Thymus (tissue), 11 donors: ENCODE data around the gene ARL5A. TPM values are rescaled to one million over a fixed set of nuclear protein-coding genes. Genes with fewer than 3 reads are reported as not detected.

ENCODE experiments used
- DNase-seq, 9 donors: peaks; one replicate each; pipeline ENCODE4 v3.0.0-alpha.2; 2013; ENCODE audit warnings: low spot score in 9 of 9, low read depth in 6 of 9, missing footprints in 1 of 9
- H3K27ac ChIP-seq, 2 donors: one replicate each; pipeline ENCODE4 v1.5.1; 2013; ENCODE audit warnings: control low read depth in 1 of 2, low read depth in 1 of 2, low read length in 1 of 2, mild to moderate bottlenecking in 1 of 2, moderate library complexity in 1 of 2
- H3K27me3 ChIP-seq, 2 donors: one replicate each; pipeline ENCODE4 v1.5.1; 2013; ENCODE audit warnings: low read length in 1 of 2; ENCODE audit not compliant: control insufficient read depth in 2 of 2, insufficient read depth in 1 of 2
- H3K36me3 ChIP-seq, 2 donors: one replicate each; pipeline ENCODE4 v1.5.1; 2013; ENCODE audit warnings: low read length in 1 of 2, mild to moderate bottlenecking in 1 of 2, moderate library complexity in 1 of 2; ENCODE audit not compliant: control insufficient read depth in 2 of 2, insufficient read depth in 2 of 2
- H3K4me1 ChIP-seq, 2 donors: one replicate each; pipeline ENCODE4 v1.5.1; 2013; ENCODE audit warnings: low read length in 2 of 2; ENCODE audit not compliant: control insufficient read depth in 2 of 2, insufficient read depth in 2 of 2
- H3K4me3 ChIP-seq, 2 donors: one replicate each; pipeline ENCODE4 v1.5.1; 2013; ENCODE audit warnings: low read length in 2 of 2, control low read depth in 1 of 2, mild to moderate bottlenecking in 1 of 2
- H3K9me3 ChIP-seq, 2 donors: one replicate each; pipeline ENCODE4 v1.5.1; 2013; ENCODE audit warnings: low read length in 1 of 2, mild to moderate bottlenecking in 1 of 2; ENCODE audit not compliant: control insufficient read depth in 2 of 2, insufficient read depth in 1 of 2
- WGBS: extraction: QIAGEN DNeasy Blood & Tissue Kit; methylation state at CpG from one replicate; pipeline ENCODE4 v1.1.7; 2013; 5-methylcytosine and 5-hydroxymethylcytosine counted together
- polyA plus RNA-seq: library from polyadenylated mRNA; stranded (reverse); fragments of 200-250 nt; gene quantifications from one replicate; pipeline ENCODE4 v1.2.3, GENCODE V29; 2013
- total RNA-seq: library from RNA; stranded (reverse); fragments of 120-200 nt; gene quantifications from one replicate; pipeline ENCODE4 v1.2.4, GENCODE V29; 2013
- donor health status: healthy.

Gene ARL5A
- total and polyA plus RNA-seq, 2 donors: 15.0 to 44.1 TPM

DNA sequence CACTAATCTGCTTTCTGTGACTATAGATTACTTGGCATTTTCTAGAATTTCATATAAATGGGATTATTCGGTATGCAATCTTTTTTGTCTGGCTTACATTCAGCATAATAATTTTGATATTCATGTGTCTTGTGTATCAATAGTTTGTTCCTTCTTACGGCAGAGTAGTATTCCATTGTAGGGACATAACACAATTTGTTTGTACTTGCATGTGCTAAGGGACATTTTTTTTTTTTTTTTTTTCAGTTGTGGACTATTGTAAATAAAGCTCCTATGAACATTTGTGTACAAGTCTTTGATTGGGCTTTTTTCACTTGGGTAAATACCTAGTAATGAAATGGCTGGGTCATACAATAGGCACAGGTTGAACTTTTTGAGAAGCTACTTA lies 45.1 kb downstream of the ARL5A start:
- H3K27ac ChIP-seq: no peak overlapping the region
- peaks cover 0 to 22% of the 10 kb centered on the region in 2 donors for H3K36me3 ChIP-seq
- H3K27me3 ChIP-seq: no peaks in the 10 kb centered on the region
- no peaks in the 10 kb centered on the region for H3K9me3 ChIP-seq
- WGBS: 100% methylated on average over 2 of the region's 2 CpGs
- H3K4me3 ChIP-seq: no peak overlapping the region
- no peak for DNase-seq
- H3K4me1 ChIP-seq: no peaks in the 10 kb centered on the region

DNA sequence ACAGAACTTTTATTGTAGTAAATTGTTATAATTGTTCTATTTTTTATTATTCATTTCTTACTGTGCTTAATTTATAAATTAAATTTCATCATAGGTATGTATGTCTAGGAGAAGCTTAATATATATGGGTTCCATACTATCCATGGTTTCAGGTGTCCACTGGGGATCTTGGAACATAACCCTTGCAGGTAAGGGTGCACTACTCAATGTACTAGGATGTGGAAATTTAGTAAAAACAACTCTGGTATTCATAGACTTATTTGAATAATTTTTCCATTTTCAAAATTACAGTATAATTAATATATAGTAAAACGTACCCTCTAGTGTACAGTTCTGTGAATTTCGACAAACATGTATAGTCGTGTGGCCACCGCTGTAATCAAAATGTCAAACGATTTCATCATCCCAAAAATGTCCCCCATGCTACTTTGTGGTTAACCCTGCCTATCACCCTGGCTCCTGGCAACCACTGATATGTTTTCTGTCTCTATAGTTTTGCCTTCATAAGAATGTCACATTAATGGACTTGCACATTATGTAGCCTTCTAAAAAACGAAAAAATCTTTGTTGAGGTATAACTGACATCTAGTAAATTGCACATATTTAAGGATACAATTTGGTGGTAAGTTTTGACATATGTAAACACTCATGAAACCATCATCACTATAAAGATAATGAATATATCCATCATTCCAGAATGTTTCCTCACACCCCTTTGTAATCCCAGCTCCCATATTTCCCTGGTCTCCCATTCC lies 45.7 kb downstream of the ARL5A start:
- H3K9me3 ChIP-seq: no peaks in the 10 kb centered on the region
- H3K4me3 ChIP-seq: no peak overlapping the region
- no peak for DNase-seq
- no peak overlapping the region for H3K27ac ChIP-seq
- H3K27me3 ChIP-seq: no peaks in the 10 kb centered on the region
- H3K36me3 ChIP-seq: peaks cover 2 to 22% of the 10 kb centered on the region in 2 donors
- no peaks in the 10 kb centered on the region for H3K4me1 ChIP-seq
- 95% methylated on average over 6 of the region's 6 CpGs for WGBS

DNA sequence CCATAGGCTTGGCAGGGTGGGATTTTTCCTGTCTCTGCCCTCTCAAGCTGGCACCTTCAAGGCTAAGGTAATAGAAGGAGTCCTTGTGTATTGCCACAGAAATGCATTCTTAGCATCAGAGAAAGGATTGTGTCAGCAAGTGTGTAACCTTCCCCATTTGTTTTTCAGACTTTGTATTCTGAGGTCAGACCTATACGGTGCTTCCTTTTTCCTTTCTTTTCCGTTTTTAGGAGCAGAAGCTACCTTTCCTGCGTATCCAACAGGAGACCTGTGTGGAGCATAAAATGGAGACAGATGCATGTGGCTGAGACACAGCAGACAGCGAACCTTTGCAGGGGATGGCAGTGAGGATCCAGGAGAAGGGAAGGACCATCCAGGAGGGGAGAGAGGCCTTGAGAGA lies 46.6 kb downstream of the ARL5A start:
- Histone ChIP-seq H3K27ac (no peak overlapping the region), H3K27me3 (no peaks in the 10 kb centered on the region), H3K4me1 (no peaks in the 10 kb centered on the region), H3K36me3 (peaks cover 2 to 22% of the 10 kb centered on the region in 2 donors), H3K9me3 (no peaks in the 10 kb centered on the region), H3K4me3 (no peak overlapping the region)
- no peak for DNase-seq
- 95% methylated on average over 4 of the region's 4 CpGs for WGBS

DNA sequence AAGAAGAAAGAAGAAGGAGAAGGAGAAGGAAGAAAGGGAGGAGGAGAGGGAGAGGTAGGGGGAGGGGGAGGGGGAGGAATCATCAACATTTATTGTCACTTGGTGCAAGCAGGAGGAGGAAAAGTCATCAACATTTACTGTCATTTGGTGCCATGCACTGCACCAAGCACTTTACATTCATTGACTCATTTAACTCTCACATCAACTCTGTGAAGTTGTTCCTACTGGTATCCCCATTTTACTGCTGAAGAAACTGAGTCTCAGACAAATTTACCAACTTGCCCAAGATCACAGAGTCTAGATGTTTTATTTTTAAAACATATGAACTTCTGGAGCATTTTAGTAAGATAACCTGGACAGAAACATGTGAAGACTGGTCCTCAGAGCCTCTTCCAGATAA lies 47.3 kb downstream of the ARL5A start:
- no peaks in the 10 kb centered on the region for H3K4me1 ChIP-seq
- H3K36me3 ChIP-seq: peaks cover 2 to 25% of the 10 kb centered on the region in 2 donors
- H3K9me3 ChIP-seq: no peaks in the 10 kb centered on the region
- no peak overlapping the region for H3K4me3 ChIP-seq
- no peak for DNase-seq
- no peaks in the 10 kb centered on the region for H3K27me3 ChIP-seq
- no peak overlapping the region for H3K27ac ChIP-seq

DNA sequence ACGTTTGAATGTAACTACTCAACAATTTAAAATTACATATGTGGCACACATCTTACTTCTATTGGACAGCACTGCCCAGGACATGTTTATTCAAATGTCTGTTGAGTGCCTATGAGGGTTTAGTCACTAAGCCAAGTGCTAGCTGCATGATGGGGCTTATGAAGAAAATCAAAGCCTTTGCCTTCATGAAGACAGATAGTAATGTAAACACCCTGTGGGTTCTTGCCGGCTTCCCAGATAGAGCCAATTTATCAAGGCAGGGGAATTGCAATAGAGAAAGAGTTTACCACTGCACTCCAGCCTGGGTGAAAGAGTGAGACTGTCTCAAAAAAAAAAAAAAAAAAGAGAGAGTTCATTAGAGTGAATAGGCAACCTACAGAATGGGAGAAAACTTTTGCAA lies 50.3 kb downstream of the ARL5A start:
- no peaks in the 10 kb centered on the region for H3K27me3 ChIP-seq
- H3K4me3 ChIP-seq: no peak overlapping the region
- H3K36me3 ChIP-seq: peaks cover 2 to 22% of the 10 kb centered on the region in 2 donors
- no peak overlapping the region for H3K27ac ChIP-seq
- no peak for DNase-seq
- H3K4me1 ChIP-seq: no peaks in the 10 kb centered on the region
- H3K9me3 ChIP-seq: no peaks in the 10 kb centered on the region
- WGBS: 99% methylated on average over 2 of the region's 2 CpGs

DNA sequence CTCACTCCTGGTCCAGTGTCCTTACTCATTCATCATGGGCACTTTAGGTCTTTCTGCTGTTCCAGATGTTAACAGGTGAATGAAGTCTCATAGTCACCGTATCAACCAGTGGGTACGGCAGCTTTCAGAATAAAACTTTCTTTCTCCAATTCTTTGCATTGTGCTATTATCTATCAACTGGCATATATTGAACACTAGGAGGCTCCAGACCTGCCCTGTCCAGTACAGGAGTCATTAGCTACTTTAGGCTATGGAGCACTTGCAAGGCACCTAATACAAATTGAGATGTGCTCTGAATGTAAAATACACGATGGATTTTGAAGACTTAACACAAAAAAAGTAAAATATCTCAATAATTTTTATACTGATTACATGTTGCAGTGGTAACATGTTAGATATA lies 50.7 kb downstream of the ARL5A start:
- H3K27ac ChIP-seq: no peak overlapping the region
- no peaks in the 10 kb centered on the region for H3K27me3 ChIP-seq
- WGBS: 99% methylated on average over 3 of the region's 3 CpGs
- no peaks in the 10 kb centered on the region for H3K4me1 ChIP-seq
- H3K4me3 ChIP-seq: no peak overlapping the region
- DNase-seq: no peak
- no peaks in the 10 kb centered on the region for H3K9me3 ChIP-seq
- H3K36me3 ChIP-seq: peaks cover 2 to 22% of the 10 kb centered on the region in 2 donors

DNA sequence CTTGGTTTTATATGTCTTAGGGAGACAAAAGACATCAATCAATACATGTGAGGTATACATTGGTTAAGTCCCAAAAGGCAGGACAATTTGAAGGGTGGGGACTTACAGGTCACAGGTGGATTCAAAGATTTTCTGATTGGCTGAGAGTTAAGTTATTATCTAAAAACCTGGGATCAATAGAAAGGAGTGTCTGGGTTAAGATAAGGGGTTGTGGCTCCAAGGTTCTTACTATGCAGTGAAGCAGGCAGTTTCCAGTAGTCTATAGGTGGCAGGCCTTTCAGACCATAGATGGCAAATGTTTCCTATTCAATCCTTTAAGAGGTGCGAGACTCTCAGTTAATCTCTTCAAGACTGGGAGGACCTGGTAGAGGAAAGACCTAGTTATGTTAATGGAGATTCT lies 51.9 kb downstream of the ARL5A start:
- Histone ChIP-seq H3K4me1 (no peaks in the 10 kb centered on the region), H3K4me3 (no peak overlapping the region), H3K27me3 (no peaks in the 10 kb centered on the region), H3K27ac (no peak overlapping the region), H3K36me3 (peaks cover 2 to 20% of the 10 kb centered on the region in 2 donors), H3K9me3 (no peaks in the 10 kb centered on the region)
- WGBS: 100% methylated on average over 1 of the region's 1 CpG
- no peak for DNase-seq

DNA sequence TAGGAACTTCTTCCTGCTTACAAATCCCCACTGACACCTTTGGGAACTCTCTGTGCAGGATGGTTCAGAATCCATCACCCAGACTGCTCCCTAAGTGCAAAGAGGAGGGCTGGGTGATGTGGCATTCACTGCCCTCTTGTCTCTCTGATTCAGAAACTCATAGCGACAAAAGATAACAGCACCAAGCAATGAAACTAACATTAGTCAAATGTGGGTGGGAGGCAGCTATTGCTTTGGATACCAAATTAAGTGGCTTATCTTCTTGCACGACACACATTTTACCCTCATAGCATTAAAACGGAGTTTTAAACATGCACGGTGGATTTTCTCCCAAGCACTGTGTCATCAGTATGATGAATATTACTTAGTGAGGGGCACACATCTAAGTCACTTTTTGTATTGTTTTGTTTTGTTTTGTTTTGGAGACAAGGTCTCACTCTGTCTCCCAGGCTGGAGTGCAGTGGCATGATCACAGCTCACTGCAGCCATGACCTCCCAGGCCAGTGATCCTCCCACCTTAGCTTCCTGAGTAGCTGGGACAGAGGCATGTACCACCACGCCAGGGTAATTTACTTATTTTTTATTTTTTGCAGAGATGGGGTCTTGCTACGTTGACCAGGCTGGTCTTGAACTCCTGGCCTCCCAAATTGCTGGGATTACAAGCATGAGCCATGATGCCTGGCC lies 53.0 kb downstream of the ARL5A start:
- WGBS: 96% methylated on average over 6 of the region's 6 CpGs
- Histone ChIP-seq H3K27me3 (no peaks in the 10 kb centered on the region), H3K27ac (no peak overlapping the region), H3K36me3 (peaks cover 2 to 16% of the 10 kb centered on the region in 2 donors), H3K4me1 (no peaks in the 10 kb centered on the region), H3K9me3 (no peaks in the 10 kb centered on the region), H3K4me3 (no peak overlapping the region)
- DNase-seq: no peak

DNA sequence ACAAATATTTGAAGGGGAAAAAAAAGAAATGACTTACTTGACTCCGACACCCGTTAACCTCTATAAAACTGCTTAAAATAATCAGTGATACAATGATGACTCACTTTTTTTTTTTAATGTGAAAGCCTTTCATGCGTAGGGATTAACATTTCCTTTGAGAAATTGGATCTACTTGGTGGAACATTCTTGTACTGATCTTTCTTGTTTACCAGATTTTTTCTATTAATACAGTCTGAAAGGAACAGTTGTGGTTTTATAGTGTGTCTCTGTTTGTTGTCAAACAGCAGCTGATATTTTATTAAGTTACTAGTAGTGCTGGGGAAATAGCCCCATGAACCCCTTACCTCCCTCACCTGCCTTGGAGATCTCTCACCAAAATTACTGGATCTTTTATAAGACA lies 53.7 kb downstream of the ARL5A start:
- Histone ChIP-seq H3K4me1 (no peaks in the 10 kb centered on the region), H3K36me3 (peaks cover 2 to 15% of the 10 kb centered on the region in 2 donors), H3K27me3 (no peaks in the 10 kb centered on the region), H3K4me3 (no peak overlapping the region), H3K9me3 (no peaks in the 10 kb centered on the region), H3K27ac (no peak overlapping the region)
- no peak for DNase-seq
- WGBS: 97% methylated on average over 3 of the region's 3 CpGs
